ENCODE measurements around the gene SPATA32. TPM values are rescaled to one million over a fixed set of nuclear protein-coding genes. Genes with fewer than 3 reads are reported as not detected.
"Not testable (repeated sequence)": the region's sequence is repeated elsewhere in the genome, so short reads cannot be mapped to it uniquely, and the experiment has no call there.

Gene SPATA32
- total RNA-seq, 1 donor from 2014 or later, result not detected

GRCh38 chr17:45271603-45272002, 9.7 kb upstream of the SPATA32 start:
- no peak for DNase-seq (ENCODE audit: low read depth in 2 of 2)

- peak in 1 of 2 donors; percentile 26 for DNase-seq (ENCODE audit: low read depth in 2 of 2)
These were observed 9.0 kb upstream of the SPATA32 start for GRCh38 chr17:45270828-45271418.

GRCh38 chr17:45269912-45270311, 8.0 kb upstream of the SPATA32 start:
- no peak for DNase-seq (ENCODE audit: low read depth in 2 of 2)

- no peak for DNase-seq (ENCODE audit: low read depth in 2 of 2)
These were observed 5.7 kb upstream of the SPATA32 start for GRCh38 chr17:45267436-45268055.

GRCh38 chr17:45266372-45266926, 4.6 kb upstream of the SPATA32 start:
- DNase-seq (ENCODE audit: low read depth in 2 of 2), result no peak

GRCh38 chr17:45265821-45266220, 3.9 kb upstream of the SPATA32 start:
- peak in 1 of 2 donors; percentile 36 for DNase-seq (ENCODE audit: low read depth in 2 of 2)

- DNase-seq (ENCODE audit: low read depth in 2 of 2), result no peak
These were observed 3.1 kb upstream of the SPATA32 start for GRCh38 chr17:45264988-45265387.

GRCh38 chr17:45264430-45264829, 2.5 kb upstream of the SPATA32 start:
- DNase-seq (ENCODE audit: low read depth in 2 of 2), result no peak

- no peak for DNase-seq (ENCODE audit: low read depth in 2 of 2)
These were observed 1.6 kb upstream of the SPATA32 start for GRCh38 chr17:45263477-45263860.

- DNase-seq (ENCODE audit: low read depth in 2 of 2), result no peak
These were observed 902 bp upstream of the SPATA32 start for GRCh38 chr17:45262516-45263476.

GRCh38 chr17:45260204-45260783, 1.6 kb downstream of the SPATA32 start:
- no peak for DNase-seq (ENCODE audit: low read depth in 2 of 2)

GRCh38 chr17:45258981-45259380, 2.9 kb downstream of the SPATA32 start:
- no peak for DNase-seq (ENCODE audit: low read depth in 2 of 2)

GRCh38 chr17:45257115-45257514, 4.8 kb downstream of the SPATA32 start:
- DNase-seq (ENCODE audit: low read depth in 2 of 2), result no peak

- no peak for DNase-seq (ENCODE audit: low read depth in 2 of 2)
These were observed 5.6 kb downstream of the SPATA32 start for GRCh38 chr17:45256114-45256966.

- no peak for DNase-seq (ENCODE audit: low read depth in 2 of 2)
These were observed 6.5 kb downstream of the SPATA32 start for GRCh38 chr17:45255358-45255757.

GRCh38 chr17:45253879-45254278, 8.0 kb downstream of the SPATA32 start:
- no peak for DNase-seq (ENCODE audit: low read depth in 2 of 2)

GRCh38 chr17:45253237-45253636, 8.7 kb downstream of the SPATA32 start:
- not testable (repeated sequence) for DNase-seq (ENCODE audit: low read depth in 2 of 2)

GRCh38 chr17:45251931-45252330, 10.0 kb downstream of the SPATA32 start:
- peak in 1 of 2 donors; percentile 64 for DNase-seq (ENCODE audit: low read depth in 2 of 2)

GRCh38 chr17:45248132-45248957, 13.5 kb downstream of the SPATA32 start:
- DNase-seq (ENCODE audit: low read depth in 2 of 2), result no peak
